Cardiac septum (tissue), 1 donor: ENCODE measurements around the gene ATP10A. TPM values are rescaled to one million over a fixed set of nuclear protein-coding genes. Genes with fewer than 3 reads are reported as not detected.

Experiments
- DNase-seq: peaks from one replicate; pipeline ENCODE4 v3.0.0-alpha.2; 2020; ENCODE audit warnings: low spot score
- intact Hi-C: fragments of 100-400 bp; cut with DNase I; formaldehyde crosslinking; loops from one replicate; pipeline ENCODE4 v1.14.0; 2022
- total RNA-seq: library from RNA; stranded (reverse); fragmentation: NEBNext Ultra II Directional; extraction: Animal tissue kit (Norgen Biotek cat#: 25700); gene quantifications from one replicate; pipeline ENCODE4 v1.2.1, GENCODE V29; 2021
- donor health status: DM: no; HTN: no; CAD: no.

Gene ATP10A
- total RNA-seq, 1 donor from 2014 or later, result 0.94 TPM

GRCh38 chr15:25701721-25702465 lies 161.2 kb downstream of the ATP10A start:
- intact Hi-C loops, result no loop called here
- peak; percentile 24 for DNase-seq

GRCh38 chr15:25700916-25701315 lies 162.2 kb downstream of the ATP10A start:
- intact Hi-C loops, result no loop called here
- DNase-seq, result peak; percentile 64

GRCh38 chr15:25697586-25697985 lies 165.5 kb downstream of the ATP10A start:
- intact Hi-C loops, result loop anchor here (10.0 kb wide), 1 partner anchor 237 kb away; no protein-coding TSS in a partner anchor
- no peak for DNase-seq

- intact Hi-C loops, result loop anchor here (10.0 kb wide), 1 partner anchor 239 kb away; no protein-coding TSS in a partner anchor
- peak; percentile 68 for DNase-seq
Measured at GRCh38 chr15:25695875-25696760, 167.0 kb downstream of the ATP10A start.

GRCh38 chr15:25694823-25695312 lies 168.3 kb downstream of the ATP10A start:
- intact Hi-C loops, result loop anchor here (5.0 to 10.0 kb wide), 2 partner anchors 240 to 1172 kb away; partner anchors contain the start of gene GABRA5
- peak; percentile 49 for DNase-seq

- intact Hi-C loops, result loop anchor here (5.0 to 10.0 kb wide), 2 partner anchors 241 to 1173 kb away; partner anchors contain the start of gene GABRA5
- peak; percentile 35 for DNase-seq
Measured at GRCh38 chr15:25694239-25694584, 168.9 kb downstream of the ATP10A start.

GRCh38 chr15:25693321-25694238 lies 169.5 kb downstream of the ATP10A start:
- intact Hi-C loops, result loop anchor here (5.0 to 10.0 kb wide), 2 partner anchors 241 to 1174 kb away; partner anchors contain the start of gene GABRA5
- peak; percentile 72 for DNase-seq

- intact Hi-C loops, result loop anchor here (1.0 to 10.0 kb wide), 3 partner anchors 184 to 1176 kb away; partner anchors contain the start of gene GABRA5
- peak; percentile 58 for DNase-seq
Measured at GRCh38 chr15:25691544-25692430, 171.3 kb downstream of the ATP10A start.

GRCh38 chr15:25690673-25691543 lies 172.2 kb downstream of the ATP10A start:
- intact Hi-C loops, result loop anchor here (5.0 to 10.0 kb wide), 2 partner anchors 244 to 1176 kb away; partner anchors contain the start of gene GABRA5
- peak; percentile 68 for DNase-seq

GRCh38 chr15:25689592-25689991 lies 173.5 kb downstream of the ATP10A start:
- peak; percentile 56 for DNase-seq
- intact Hi-C loops, result no loop called here

- peak; percentile 9 for DNase-seq
- intact Hi-C loops, result no loop called here
Measured at GRCh38 chr15:25688166-25688565, 175.0 kb downstream of the ATP10A start.

- no peak for DNase-seq
- intact Hi-C loops, result no loop called here
Measured at GRCh38 chr15:25687689-25688088, 175.4 kb downstream of the ATP10A start.

- intact Hi-C loops, result no loop called here
- no peak for DNase-seq
Measured at GRCh38 chr15:25687276-25687675, 175.9 kb downstream of the ATP10A start.

GRCh38 chr15:25686780-25687179 lies 176.3 kb downstream of the ATP10A start:
- DNase-seq, result no peak
- intact Hi-C loops, result no loop called here

- DNase-seq, result no peak
- intact Hi-C loops, result no loop called here
Measured at GRCh38 chr15:25684521-25685431, 178.4 kb downstream of the ATP10A start.

GRCh38 chr15:25683911-25684310 lies 179.2 kb downstream of the ATP10A start:
- DNase-seq, result no peak
- intact Hi-C loops, result no loop called here
